Fibroblast of lung (primary cell): ENCODE data around the gene C4orf54. TPM values are rescaled to one million over a fixed set of nuclear protein-coding genes. Genes with fewer than 3 reads are reported as not detected.
A peak's percentile ranks its signal among the peaks of the same experiment; 100 is the strongest.

Source experiments
- DNase-seq, 2 donors: peaks; one replicate each; pipeline versions ENCODE4 v3.0.0 to v3.0.0-alpha.2; 2010; ENCODE audit warnings: low read depth in 2 of 2
- H2AFZ ChIP-seq: 2 replicates; pipeline ENCODE4 v1.5.1; 2012; ENCODE audit warnings: low read length, control low read depth, inconsistent platforms
- H3K27ac ChIP-seq: 2 replicates; pipeline ENCODE4 v1.5.1; 2011; ENCODE audit warnings: low read length, control low read depth; ENCODE audit not compliant: insufficient read depth
- H3K27me3 ChIP-seq: 2 replicates; pipeline ENCODE4 v1.5.1; 2011; ENCODE audit warnings: mild to moderate bottlenecking, low read length; ENCODE audit not compliant: control insufficient read depth, insufficient read depth
- H3K36me3 ChIP-seq: 2 replicates; pipeline ENCODE4 v1.5.1; 2011; ENCODE audit warnings: low read length; ENCODE audit not compliant: control insufficient read depth, insufficient read depth
- H3K4me1 ChIP-seq: 2 replicates; pipeline ENCODE4 v1.5.1; 2011; ENCODE audit warnings: low read length; ENCODE audit not compliant: control insufficient read depth, insufficient read depth; ENCODE audit errors: extremely low read depth
- H3K4me2 ChIP-seq: 2 replicates; pipeline ENCODE4 v1.5.1; 2011; ENCODE audit warnings: low read length, control low read depth; ENCODE audit not compliant: insufficient read depth; ENCODE audit errors: extremely low read depth
- H3K4me3 ChIP-seq, 4 experiments: fragments of 200-600 bp in 1 of 4; sonication (generic) in 1 of 4; replicated peaks in 1 of 4; 2 replicates each; pipeline ENCODE4 v1.5.1; 2011 to 2016; ENCODE audit warnings: low read length in 4 of 4, low read depth in 3 of 4, mild to moderate bottlenecking in 3 of 4, control low read depth in 2 of 4, inconsistent platforms in 1 of 4, mixed read lengths in 1 of 4; ENCODE audit not compliant: insufficient read depth in 1 of 4; ENCODE audit errors: control extremely low read depth in 1 of 4
- H3K79me2 ChIP-seq: 2 replicates; pipeline ENCODE4 v1.5.1; 2012; ENCODE audit warnings: mild to moderate bottlenecking, low read length, inconsistent platforms; ENCODE audit not compliant: control insufficient read depth, insufficient read depth
- H3K9ac ChIP-seq: 2 replicates; pipeline ENCODE4 v1.5.1; 2011; ENCODE audit warnings: mild to moderate bottlenecking, low read length, control low read depth; ENCODE audit not compliant: insufficient read depth
- H3K9me3 ChIP-seq: 2 replicates; pipeline ENCODE4 v1.5.1; 2012; ENCODE audit warnings: low read depth, low read length; ENCODE audit not compliant: control insufficient read depth, insufficient read depth
- H4K20me1 ChIP-seq: 2 replicates; pipeline ENCODE4 v1.5.1; 2011; ENCODE audit warnings: low read length; ENCODE audit not compliant: control insufficient read depth, insufficient read depth; ENCODE audit errors: extremely low read depth
- CTCF ChIP-seq, 2 donors: IDR thresholded peaks in 1 of 2; conservative IDR thresholded peaks in 1 of 2; 1 replicate in 1 of 2; 2 replicates in 1 of 2; pipeline ENCODE4 v1.5.1; 2011 to 2012; ENCODE audit warnings: low read length in 2 of 2, control low read depth in 1 of 2, inconsistent platforms in 1 of 2, low read depth in 1 of 2, mild to moderate bottlenecking in 1 of 2
- EZH2 ChIP-seq: IDR thresholded peaks from 2 replicates; pipeline ENCODE4 v1.5.1; 2012; ENCODE audit warnings: low read length, control low read depth, mild to moderate bottlenecking; ENCODE audit errors: missing control alignments
- polyA plus RNA-seq, 2 donors: library from polyadenylated mRNA; depleted of rRNA in 1 of 2; stranded (reverse) in 1 of 2; unstranded in 1 of 2; fragments of >200 nt; gene quantifications; 2 replicates each; pipeline ENCODE4 v1.2.1, GENCODE V29; 2011 to 2012; ENCODE audit warnings: missing spikeins in 1 of 2
- total RNA-seq: library from RNA; depleted of rRNA; stranded (reverse); fragments of >200 nt; gene quantifications from 2 replicates; pipeline ENCODE4 v1.2.1, GENCODE V29; 2014

C4orf54 gene
- total and polyA plus RNA-seq, 2 donors (not counting 1 experiment from before 2014, with no cell fraction given) = under 0.01 to 0.01 TPM

DNA sequence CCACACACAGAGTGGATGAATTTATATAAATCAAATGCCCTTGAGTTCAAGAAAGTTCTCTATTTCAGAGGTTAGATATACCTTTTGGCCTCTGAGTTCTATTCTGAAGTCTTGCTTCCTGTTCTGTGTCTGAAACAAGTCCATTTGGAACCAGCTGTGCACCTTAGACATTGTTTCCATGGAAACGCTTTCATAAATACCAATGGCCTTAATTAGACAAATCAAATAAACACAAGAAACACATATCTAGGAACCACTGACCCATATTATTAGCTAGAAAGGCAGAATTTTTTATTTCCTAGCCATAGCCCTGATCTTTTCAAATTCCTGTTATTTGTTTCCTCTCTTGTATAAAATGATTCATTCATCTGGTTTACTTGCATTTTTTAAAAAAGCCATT is 8.4 kb upstream of the C4orf54 start:
- Histone ChIP-seq H3K27me3 (no peaks in the 10 kb centered on the region), H3K9ac (no peak overlapping the region), H3K79me2 (no peaks in the 10 kb centered on the region), H3K4me2 (no peak overlapping the region), H4K20me1 (no peaks in the 10 kb centered on the region), H3K27ac (no peak overlapping the region), H3K9me3 (no peaks in the 10 kb centered on the region), H2AFZ (no peak overlapping the region), H3K36me3 (no peaks in the 10 kb centered on the region), H3K4me1 (no peaks in the 10 kb centered on the region), H3K4me3 (no peak overlapping the region)
- DNase-seq = peak in 1 of 2 donors; percentile 11
- no peak for TF ChIP-seq EZH2
- TF ChIP-seq CTCF (conservative IDR thresholded peaks at IDR 0.05 in 1 of 2, IDR thresholded peaks at IDR 0.05 in 1 of 2; ENCODE audit: low read depth in 1 of 2, low read length in 2 of 2) = no peak

- Histone ChIP-seq H3K27me3 (no peaks in the 10 kb centered on the region), H2AFZ (no peak overlapping the region), H3K9me3 (no peaks in the 10 kb centered on the region), H3K4me1 (no peaks in the 10 kb centered on the region), H3K79me2 (no peaks in the 10 kb centered on the region), H4K20me1 (no peaks in the 10 kb centered on the region), H3K9ac (no peak overlapping the region), H3K27ac (no peak overlapping the region), H3K4me2 (no peak overlapping the region), H3K4me3 (no peak overlapping the region), H3K36me3 (no peaks in the 10 kb centered on the region)
- TF ChIP-seq EZH2 (no peak), CTCF (conservative IDR thresholded peaks at IDR 0.05 in 1 of 2, IDR thresholded peaks at IDR 0.05 in 1 of 2; ENCODE audit: low read depth in 1 of 2, low read length in 2 of 2) (no peak)
- peak in 1 of 2 donors; percentile 57 for DNase-seq
Observed at GRCh38 chr4:99664716-99665115, 7.1 kb upstream of the C4orf54 start.

DNA sequence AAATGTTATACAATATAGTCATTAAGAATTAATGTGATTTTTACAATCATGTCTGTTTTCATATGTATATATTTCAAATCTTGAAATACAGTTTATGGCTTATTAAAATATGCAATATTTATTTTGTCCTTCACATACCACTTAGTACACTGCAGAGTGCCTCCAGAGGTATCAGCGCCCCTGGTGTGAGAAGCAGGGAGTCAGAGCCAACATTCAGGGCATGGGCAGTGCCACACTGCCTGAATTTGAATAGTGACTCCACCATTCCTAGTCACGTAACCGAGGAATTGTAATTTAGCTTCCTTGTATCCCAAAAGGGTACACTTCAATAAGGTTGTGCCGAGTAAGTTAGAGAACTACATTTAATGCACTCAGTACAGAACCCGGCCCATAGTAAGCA is 4.3 kb upstream of the C4orf54 start:
- TF ChIP-seq CTCF (conservative IDR thresholded peaks at IDR 0.05 in 1 of 2, IDR thresholded peaks at IDR 0.05 in 1 of 2; ENCODE audit: low read depth in 1 of 2, low read length in 2 of 2) (no peak), EZH2 (no peak)
- no peak overlapping the region for H2AFZ ChIP-seq
- no peaks in the 10 kb centered on the region for H3K36me3 ChIP-seq
- no peaks in the 10 kb centered on the region for H3K9me3 ChIP-seq
- H3K27ac ChIP-seq = no peak overlapping the region
- no peak overlapping the region for H3K9ac ChIP-seq
- DNase-seq = no peak
- H4K20me1 ChIP-seq = no peaks in the 10 kb centered on the region
- H3K79me2 ChIP-seq = no peaks in the 10 kb centered on the region
- H3K4me3 ChIP-seq = no peak overlapping the region
- no peak overlapping the region for H3K4me2 ChIP-seq
- H3K4me1 ChIP-seq = no peaks in the 10 kb centered on the region
- H3K27me3 ChIP-seq = no peaks in the 10 kb centered on the region
